Epithelial cell of alveolus of lung (primary cell): ENCODE results near the gene PTPRM. TPM values are rescaled to one million over a fixed set of nuclear protein-coding genes. Genes with fewer than 3 reads are reported as not detected.

Source experiments
- total RNA-seq: library from RNA; depleted of rRNA; stranded (reverse); fragments of >200 nt; gene quantifications from 2 replicates; pipeline ENCODE4 v1.2.1, GENCODE V29; 2015

Gene PTPRM
- 22.2 and 28.8 TPM in 2 replicates for total RNA-seq

DNA sequence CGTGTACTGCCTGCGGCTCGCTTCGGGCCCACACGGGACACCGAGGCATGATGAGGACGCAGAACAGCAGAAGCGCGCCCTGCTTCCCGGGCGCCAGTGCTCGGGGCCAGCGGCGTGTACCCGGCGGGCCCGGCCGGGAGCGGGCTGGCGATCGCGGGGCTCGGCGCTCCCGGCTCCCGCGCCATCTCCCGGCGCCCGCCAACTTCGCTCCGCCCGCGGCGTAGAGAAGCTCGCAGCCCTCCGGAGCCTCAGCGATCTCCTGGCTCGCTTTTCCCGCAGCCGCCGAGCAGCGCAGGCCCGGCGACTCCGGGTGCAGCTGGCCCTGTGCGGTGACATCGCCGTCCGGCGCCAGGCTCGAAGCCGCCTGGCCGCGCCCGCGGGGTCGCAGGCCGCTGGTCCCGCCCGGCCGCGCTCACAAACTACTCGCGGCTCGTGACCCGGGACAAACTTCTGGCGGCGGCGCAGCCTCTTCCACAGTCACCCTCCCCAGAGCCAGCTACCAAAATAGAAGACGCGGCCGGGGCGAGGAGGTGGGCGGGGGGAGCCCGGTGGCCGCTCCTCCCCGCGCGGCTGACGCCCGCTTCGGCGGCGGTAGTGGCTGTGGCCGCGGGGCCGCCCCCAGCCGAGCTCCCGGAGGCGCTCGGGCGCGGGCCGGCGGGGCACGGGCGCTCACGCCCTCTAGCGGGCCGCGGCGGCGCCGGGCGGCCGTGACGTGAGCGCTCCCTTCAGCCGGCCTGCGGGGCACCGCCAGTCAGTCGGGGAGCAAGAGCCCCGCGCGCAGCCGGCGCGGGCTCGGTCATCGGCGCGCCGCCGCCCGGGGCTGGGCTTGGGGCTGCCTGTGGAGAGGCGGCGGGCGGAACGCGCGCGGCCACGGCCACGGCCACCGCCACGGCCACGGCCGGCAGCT, at the start of gene PTPRM:
PTPRM (plus strand) TSS at position 750 of the 907 bp plus-strand sequence. CDS start 503 bp downstream, outside the sequence.

